ENCODE data around the gene ETV7.

GRCh38 chr6:36389353-36389752, 1.9 kb upstream of the ETV7 start:
- TF ChIP-seq CTCF (IDR thresholded peaks at IDR 0.05) (no peak), EZH2 (IDR thresholded peaks at IDR 0.05; ENCODE audit: borderline replicate concordance, insufficient read depth, low read depth, low read length, poor library complexity, severe bottlenecking) (no peak)

Measured in B cell (primary cell).